Esophagus muscularis mucosa (tissue), 3 donors: ENCODE data around the gene ITGB8.

Source experiments
- POLR2A ChIP-seq: fragments of 450-650 bp; IDR thresholded peaks from one replicate; pipeline ENCODE4 v1.6.1; 2017; ENCODE audit warnings: antibody characterized with exemption, moderate library complexity, mild to moderate bottlenecking, low read depth
- POLR2AphosphoS5 ChIP-seq, 2 donors: sonication (generic); formaldehyde crosslinking; IDR thresholded peaks; one replicate each; pipeline ENCODE4 v1.6.1; 2017; ENCODE audit warnings: antibody characterized with exemption in 2 of 2
- TF ChIP-seq, protein P1 (sequence below), 3 experiments: fragments of 200-600 bp in 2 of 3; fragments of 450-650 bp in 1 of 3; sonication (generic) in 2 of 3; IDR thresholded peaks; one replicate each; pipeline ENCODE4 v1.5.1; 2017 to 2019; ENCODE audit warnings: antibody characterized with exemption in 3 of 3, mild to moderate bottlenecking in 2 of 3, moderate library complexity in 1 of 3

DNA sequence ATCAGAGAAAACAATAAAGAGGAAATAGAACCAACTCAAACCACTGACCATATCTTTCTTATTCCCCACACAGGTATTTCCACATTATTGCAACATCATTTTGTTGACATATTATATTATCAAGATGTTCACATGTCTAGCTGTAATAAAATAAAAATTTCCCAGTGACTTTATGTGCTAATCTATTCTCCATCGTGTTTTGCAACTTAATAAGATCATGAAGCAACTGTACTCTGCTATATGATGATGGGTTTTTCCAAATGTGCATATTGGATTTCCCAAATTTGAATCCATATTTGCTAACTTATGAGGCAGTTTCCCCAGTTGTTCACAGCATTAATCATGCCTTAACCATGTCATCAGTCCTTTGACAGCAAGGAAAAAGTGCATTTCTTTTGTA, 127.8 kb downstream of the ITGB8 start:
- TF ChIP-seq, protein P1, sequence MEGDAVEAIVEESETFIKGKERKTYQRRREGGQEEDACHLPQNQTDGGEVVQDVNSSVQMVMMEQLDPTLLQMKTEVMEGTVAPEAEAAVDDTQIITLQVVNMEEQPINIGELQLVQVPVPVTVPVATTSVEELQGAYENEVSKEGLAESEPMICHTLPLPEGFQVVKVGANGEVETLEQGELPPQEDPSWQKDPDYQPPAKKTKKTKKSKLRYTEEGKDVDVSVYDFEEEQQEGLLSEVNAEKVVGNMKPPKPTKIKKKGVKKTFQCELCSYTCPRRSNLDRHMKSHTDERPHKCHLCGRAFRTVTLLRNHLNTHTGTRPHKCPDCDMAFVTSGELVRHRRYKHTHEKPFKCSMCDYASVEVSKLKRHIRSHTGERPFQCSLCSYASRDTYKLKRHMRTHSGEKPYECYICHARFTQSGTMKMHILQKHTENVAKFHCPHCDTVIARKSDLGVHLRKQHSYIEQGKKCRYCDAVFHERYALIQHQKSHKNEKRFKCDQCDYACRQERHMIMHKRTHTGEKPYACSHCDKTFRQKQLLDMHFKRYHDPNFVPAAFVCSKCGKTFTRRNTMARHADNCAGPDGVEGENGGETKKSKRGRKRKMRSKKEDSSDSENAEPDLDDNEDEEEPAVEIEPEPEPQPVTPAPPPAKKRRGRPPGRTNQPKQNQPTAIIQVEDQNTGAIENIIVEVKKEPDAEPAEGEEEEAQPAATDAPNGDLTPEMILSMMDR (IDR thresholded peaks at IDR 0.05), result no peak
- TF ChIP-seq POLR2A, result no peak
- no peak for TF ChIP-seq POLR2AphosphoS5 (IDR thresholded peaks at IDR 0.05)
